Hypothalamus (tissue), 51 donors: ENCODE measurements around the gene ZNF385A.

Experiments
- DNase-seq, 51 donors: peaks; one replicate each; lab custom pipeline; 2025; lab: John Stamatoyannopoulos, UW

The ZNF385A gene

DNA sequence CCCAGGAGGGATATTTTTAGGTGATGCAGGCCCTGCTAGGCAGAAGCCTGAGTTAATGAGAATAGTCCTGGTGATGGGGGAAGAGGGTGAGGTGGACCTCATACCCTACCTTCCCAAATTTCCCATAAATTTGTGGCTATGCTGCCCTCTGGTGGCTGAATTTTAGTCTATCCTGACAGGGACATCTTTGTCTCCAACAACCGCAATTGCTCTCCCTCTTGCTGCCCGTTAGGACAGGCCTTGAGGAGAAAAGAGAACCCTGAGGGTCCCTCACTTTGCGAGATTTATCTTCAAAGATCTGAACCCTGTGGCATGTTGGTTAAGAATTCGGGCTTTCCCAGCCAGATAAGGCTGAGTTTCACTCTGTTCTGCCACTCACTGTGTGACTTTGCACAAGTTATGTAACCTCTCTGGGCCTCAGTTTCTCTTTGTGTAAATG is 9.8 kb upstream of the ZNF385A start:
- DNase-seq: peak in 26 of 51 donors; percentile 15 to 65 (median 38)

DNA sequence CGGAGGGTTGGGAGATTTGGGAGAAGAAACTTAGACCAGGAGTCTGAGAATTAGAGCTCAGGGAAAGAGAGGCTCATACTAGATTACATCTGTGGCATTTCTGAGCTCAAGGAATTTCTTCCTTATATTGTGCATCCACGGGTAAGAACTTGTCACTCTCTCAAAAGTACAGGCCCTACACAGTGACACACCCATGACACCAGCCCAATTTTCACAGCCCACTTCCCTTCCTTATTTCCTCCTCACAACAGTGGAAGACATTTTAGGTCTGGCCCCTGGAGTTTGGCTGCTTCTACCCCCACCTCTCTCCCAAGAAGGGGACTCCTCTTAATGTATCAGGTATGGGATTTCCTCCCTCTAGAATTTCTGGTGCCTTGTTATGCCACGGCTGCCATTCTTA is 9.2 kb upstream of the ZNF385A start:
- no peak for DNase-seq

DNA sequence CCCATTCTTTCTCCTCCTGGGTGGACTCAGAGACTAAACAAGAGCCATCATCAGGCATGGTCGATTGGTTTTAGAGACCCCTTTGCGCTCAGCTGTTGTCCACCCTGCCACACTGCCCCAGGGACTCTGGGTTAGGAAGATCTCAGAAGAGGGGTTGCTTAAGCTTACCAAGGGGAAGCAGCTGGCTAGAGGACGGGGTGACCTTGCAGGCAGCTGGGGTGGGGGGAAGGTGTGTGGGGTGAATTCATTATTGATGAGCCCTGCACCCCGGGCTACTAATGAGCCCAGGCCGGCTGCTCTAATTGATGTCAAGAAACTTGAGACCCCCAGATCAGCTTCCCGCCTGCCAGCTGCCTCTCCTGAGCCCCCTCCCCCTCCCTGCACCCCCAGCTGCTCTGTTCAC is 8.7 kb upstream of the ZNF385A start:
- DNase-seq: no peak

DNA sequence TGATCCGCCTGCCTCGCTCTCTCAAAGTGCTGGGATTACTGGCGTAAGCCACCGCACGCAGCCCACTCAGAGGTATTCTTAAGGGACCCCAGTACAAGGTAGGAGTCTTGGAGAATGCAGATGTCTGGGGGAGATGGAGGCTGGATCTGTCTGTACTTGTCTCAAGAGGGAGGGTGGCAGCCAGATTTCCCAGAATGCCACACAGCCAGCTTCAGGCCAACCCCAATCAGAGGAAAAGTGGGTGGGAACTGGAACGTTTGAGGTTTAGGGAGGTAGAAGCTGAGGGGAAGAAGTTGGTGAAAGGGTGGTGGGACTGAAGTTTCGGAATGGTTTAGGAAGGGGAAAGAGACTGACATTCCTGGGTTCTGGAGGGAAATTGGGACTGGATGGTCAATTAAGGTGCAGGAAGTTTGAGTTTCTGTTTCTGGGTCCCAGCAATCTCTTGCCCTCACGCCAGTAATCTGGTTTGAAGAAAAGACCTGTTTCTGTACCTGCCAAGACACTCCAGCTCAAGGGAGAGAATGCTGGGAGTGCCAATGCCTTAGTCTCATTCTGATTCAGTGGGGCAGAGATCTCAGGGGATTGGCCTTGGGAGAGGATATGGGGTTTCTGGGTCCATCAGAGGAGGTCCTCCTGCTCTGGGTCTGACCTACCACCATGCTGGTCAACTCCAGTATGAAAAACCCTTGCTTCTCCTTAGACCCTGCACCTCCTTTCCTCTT is 8.1 kb upstream of the ZNF385A start:
- no peak for DNase-seq

DNA sequence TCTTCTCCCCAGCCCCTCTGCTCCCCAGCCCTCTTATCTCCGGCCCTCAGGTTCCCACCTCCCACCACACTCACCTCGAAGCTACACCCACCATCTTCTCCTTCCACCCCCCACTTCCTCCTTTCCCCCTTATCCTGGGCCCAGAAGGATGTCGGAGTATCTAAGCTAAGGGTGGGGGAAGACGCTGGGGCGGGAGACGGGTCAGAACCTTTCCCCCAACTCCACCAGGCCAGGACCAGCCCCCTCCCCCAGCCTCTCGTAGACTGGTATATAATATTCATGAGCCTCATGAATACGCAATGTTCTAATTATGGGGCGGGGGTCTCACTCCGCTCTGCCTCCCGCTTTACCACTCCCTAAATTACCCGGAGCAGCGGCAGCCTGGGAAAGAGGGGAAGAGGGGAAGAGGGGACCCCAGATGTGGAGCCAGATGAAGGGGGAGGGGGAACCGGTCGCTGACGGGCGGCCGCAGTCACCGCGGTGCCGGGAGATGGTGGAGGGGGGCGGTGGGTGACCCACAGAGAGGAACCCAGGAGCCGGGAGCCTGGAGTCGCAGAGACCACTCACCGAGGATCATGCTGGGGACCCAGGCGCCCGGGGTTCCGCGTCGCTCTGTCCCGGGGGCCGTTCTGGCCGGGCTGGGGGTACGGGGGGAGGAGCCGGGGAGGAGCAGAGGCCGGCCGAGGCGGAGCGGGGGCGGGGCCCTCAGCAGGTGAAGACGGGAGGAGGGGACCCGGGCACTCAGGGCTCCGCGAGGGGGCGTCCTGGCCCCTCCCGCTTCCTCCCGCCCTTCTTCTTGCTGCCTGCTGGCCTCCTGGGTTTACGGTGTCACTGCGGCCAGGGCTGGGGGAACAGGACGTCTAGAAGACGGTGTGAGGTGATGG is 6.4 kb upstream of the ZNF385A start:
- DNase-seq: peak in 32 of 51 donors; percentile 6 to 71 (median 49)

DNA sequence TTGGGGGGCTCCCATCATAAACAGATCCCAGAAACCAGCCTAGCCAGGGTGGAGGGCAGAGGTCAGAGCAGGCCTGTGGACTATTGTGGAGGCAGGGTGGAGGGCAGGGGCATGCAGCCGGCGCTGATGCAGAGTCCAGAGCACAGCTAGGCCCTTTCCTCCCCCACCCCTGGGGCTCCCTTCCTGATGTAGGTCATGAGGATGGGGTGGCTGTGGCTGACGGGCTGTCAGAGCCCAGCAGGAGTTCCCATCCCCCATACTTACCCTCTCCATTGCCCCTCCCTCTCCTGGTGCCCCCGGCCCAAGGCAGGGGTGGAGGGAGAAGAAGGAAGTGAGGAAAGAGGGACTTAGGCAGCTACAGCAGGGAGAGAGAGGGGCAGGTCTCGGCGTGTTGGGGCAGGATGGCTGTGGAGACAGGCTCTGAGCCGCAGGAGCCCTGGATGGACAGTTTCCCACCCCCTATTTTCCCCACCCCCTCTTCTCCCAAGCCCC is 5.7 kb upstream of the ZNF385A start:
- peak in 1 of 51 donors; percentile 14 for DNase-seq

DNA sequence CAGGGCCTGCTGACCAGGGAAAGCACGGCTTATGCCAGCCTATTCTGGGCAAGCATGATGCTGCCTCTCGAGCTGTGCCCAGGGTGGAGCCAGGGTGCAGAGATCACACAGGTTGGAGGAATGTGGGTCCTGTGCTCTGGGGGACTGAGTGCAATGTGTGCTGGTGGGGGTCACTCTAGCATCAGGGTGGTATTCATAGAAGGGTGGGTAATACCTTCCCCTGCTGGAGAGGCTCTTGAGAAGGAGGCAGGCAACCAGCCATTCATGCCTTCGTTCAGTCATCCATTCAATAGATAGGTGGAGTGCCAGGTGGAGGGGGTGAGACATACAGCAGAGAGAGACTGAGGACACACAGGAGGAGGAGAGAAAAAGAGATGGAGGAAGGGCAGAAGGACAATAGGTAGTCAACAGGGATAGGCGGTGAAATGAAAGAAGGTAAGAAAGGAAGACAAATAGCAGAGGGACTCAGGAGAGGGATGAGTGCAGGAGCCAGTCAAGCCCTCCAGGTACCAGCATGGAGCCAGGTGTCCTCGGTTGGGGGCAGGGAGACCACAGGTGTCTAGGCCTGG is 5.2 kb upstream of the ZNF385A start:
- no peak for DNase-seq

DNA sequence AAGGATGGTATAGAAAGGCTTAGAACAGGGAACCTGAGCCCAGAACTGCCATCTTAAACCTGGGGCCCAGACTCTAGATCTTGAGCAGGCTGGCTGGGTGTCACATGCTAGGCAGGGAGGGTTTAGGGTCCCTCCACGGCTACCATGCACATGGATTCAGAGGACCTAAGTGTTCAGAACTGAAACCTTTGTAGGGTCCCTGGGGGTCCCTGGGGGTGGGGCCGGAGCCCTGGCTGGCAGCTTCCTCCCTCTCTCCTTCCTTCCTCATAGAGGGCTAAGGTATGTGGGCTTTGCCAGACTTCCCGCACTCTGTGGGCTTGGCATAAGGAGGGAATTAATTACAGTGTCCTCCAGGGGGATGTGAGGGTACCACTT is 4.6 kb upstream of the ZNF385A start:
- no peak for DNase-seq

DNA sequence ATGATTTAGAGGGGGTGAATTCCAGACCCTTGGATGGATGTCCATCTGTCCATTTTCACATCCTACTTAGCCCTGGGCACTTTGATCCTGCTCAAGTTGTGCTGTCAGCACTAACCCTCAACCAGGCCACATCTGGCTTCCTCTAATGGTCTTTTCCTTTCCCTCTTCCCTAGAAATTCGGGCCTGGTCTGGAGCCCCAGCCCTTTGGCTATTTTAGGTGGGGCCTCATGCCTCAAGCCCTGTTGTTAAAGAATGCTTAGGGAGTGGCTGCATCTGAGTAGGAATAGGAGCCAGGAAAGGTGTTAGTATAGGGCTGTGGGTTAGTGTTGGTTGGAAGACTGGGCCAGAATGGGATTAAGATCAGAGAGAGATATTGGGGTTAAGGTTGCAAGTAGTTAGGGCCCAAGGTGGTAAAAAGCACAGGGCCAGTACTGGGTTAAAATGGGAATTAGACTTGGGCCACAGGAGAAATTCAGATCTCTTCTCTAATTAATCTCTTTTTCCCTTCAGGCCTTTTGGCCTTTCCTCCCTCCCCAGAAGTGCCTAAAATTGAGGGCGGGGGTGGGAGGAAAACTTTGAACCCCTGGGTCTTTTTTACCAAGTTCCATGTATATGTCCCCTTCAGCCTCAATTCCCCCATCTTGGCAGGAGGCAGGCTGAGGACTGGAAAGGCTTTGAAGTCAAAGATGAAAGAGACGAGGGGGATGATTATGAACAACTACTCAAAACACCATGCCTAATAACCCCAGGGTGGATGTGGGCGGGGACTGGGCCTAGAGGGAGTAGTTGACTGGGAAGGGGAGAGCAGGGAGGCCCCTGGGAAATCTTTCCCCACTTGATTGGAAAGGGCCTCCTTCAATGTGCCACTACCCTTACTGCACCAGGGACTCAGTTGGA is 4.0 kb upstream of the ZNF385A start:
- DNase-seq: no peak

DNA sequence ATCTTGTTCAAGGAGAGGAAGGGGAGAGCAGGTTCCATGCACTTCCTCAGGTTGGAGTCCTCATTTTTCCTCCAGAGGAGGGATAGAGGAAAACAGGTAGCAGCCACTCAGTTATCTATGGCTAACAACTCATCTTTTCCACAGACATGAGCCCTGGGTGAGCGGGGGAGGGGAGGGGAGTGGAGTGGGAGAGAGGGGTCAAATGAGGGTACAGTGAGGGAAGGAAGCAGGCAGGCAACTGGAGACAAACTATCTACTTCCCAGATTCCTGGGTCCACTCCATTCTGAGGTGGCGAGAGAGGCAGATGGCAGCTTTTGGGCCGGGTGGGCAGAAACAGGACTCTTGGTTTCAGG is 2.6 kb upstream of the ZNF385A start:
- DNase-seq: no peak

DNA sequence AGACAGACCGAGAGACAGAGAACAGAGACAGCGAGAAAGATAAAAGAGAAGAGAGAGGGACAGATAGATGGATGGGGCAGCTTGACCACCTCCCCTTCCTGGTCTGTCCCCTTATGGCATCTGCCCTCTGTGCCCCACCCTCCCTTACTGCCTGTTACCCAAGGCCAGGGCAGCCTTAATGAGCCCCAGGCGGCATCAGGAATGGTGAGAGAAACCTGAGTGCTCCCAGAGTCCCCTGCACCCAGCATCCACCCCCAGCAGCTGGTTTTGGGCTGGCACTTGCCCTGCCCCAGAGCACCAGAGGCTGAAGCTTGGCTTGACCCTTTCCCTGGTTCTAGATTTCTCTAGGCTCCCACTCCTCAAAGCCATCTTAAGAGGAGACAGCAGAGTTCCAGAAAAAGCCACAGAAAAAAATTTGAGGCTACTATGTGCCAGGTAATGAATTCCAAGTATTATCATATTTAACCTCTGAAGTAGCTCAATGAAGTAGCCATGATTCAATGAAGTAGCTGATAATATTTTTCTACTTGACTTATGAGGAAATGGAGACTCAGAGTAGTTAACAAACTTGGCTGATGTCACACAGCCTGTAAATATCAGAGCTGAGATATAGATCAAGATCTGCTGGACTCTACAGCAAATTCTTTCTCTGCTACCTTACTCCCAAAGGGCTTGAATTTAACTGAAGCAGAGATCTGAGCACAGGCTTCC is 2.0 kb upstream of the ZNF385A start:
- DNase-seq: no peak

DNA sequence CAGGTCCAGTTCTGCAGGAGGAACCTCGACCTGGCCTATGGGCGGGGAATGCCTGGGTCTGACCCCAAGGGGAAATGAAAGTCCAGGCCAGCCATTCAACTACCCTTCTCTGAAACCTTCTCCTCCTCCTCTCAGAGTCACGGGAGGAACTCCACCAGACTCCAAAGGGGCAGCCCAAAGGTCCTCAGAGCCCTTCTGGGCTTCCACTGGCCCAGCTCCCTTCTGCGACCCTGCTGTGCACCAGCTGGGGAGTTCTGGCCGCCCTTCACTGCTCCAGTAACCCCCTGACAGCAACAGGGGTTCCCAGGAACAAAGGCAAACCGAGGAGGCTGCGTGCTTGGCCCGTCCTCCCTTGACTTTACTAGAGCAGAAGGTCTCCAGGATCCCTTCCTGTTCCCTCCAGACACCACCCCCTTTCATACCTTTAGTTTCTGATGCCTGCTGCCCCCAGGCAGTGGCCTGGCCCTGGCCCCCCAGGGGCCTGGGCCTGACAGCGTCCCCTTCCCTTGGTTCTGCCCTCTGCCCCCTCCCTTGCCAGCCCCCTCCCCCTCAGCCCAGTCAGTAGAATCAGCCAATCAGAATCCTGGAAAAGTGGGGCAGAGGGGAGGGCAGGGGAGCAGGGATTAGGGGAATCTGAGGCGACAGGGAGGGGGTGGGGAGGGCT is 850 bp upstream of the ZNF385A start:
- peak in 26 of 51 donors; percentile 14 to 70 (median 40) for DNase-seq

DNA sequence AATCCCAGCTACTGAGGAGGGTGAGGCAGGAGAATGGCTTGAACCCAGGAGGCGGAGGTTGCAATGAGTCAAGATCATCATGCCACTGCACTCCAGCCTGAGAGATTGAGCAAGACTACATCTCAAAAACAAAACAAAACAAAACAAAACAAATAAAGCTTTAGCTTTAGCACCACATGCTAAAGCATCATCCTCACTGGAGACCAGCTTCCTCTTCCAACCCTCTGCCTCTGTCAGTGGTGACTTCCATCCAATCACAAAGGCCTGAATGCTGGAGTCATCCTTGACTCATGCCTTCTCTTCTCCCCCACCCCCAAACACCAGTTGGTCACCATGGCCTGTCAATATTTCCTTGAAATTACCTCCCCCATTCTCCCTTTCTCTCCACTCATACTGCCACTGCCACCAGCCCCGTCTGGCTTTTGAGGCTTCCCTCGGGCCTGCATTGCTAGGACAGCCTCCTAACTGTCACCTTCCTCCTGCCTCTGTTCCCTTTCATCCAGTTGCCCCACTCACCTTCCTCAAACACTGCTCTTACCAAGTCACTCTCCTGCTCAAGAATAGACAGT is 1.4 kb downstream of the ZNF385A start:
- peak in 8 of 51 donors; percentile 25 to 47 (median 31) for DNase-seq

DNA sequence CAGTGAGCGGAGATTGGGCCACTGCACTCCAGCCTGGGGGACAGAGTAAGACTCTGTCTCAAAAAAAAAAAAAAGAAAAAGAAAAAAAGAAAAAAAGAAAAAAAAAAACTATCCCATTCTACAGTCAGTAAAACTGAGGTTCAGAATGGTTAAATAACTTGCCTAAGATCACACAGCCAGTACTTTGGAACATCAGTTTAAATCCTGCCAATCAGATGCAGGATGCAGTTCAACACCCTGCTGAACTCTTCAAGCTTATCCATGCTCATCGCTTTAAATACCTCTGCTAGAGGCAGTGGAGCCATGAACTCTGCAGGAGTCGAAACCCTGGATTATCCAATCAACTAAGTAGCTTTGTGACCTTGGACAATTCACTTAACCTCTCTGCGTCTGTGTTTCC is 3.4 kb downstream of the ZNF385A start:
- no peak for DNase-seq

DNA sequence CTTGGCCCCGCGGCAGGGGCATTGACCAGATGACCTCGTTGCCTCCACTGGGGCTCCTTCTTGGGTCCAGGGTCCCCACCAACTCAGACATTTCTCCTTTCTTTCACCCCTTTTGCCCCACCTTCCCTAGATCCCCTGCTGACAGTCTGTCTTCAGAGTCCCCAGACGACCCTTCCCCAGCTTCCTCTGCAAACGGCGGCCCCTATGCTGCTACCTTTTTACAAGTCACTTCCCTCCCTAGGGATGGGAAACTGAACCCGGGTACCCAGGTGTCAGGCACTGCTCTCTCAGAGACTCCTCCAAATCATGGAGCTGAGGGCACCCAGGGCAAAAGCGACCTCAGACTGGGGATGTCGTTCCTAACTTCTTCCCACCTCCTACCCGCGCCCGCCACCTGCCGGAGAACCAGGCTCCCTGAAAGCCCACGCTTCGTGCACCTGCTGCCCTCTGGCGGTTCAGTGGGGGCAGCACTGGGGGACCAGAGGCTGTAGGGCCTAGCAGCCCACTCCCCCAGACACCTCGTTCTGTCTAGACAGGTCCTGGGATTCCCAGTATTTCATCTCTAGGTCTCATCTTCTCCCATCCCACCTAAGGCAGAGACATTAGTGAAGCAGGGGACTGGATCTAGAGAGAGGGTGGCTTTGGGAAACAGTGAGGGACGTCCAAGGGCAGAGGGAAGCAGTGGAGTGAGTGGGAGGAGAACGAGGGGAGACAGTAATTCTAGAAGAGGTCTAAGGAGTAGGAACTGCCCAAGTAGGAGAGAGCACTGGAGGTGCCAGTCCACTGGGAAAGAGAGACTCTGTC is 4.9 kb downstream of the ZNF385A start:
- peak; percentile 19 to 91 (median 78) for DNase-seq

DNA sequence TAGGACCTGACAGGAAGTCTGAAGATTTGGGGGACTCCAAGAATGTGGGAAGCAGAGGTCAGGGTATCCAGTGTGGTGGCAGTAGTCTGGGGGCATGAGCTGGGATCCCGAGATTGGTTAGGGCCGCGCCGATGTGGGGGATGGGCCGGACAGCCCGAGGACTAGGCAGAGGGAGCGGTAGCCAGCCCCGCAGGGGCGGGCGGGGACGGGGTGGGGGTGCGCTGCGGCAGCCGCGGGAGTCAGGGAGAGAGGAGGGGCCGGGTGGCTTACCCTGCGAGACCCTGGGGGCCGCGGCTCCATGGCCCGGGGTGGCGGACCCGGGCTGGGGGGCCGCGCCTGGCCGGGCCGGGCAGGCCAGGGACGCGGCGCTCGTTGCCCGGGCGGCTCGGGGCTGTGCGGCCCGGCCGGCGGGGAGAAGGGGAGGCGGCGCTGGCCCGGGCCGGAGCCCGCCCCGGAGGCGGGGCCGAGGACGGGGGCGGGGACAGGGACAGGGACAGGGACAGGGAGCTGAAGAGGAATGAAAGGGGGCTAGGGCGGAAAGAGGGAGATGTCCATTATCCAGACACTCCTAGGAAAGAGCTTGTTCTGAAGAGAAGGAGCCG is 5.6 kb downstream of the ZNF385A start:
- DNase-seq: peak in 25 of 51 donors; percentile 15 to 63 (median 47)

DNA sequence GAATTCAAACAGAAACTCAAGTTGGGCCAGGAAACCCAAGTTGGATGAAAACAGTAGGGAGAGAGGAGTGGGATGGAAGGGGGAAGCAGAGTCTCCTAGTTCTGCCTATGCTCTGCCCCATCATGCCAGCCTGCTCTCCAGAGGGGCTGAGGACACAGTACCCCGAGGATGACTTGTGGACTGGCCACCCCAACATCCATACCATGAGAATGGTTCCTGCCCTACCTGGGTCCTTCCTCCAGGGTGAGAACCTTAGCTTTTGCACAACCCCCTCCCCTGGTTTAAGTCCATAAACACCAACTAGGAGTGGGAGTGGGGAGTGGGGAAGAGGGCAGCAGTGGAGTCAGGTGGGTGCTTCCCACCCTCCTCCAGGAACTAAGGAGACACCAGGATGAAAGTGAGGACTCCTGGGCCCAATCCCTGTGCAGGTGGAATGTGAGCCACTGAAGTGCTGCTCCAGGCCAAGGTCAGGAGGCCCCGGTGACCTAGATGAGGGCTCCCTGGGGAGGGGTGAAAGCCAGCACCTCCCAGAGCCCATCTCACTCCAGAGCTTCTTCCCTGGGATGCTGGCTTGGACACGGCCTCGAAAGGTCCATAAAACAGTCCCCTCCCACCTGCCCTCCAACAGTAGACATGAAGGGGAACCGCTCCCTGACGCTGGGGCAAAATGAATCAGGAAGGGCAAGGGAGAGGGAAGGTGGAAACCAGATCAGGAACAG is 6.6 kb downstream of the ZNF385A start:
- no peak for DNase-seq
